Measurements from ENCODE around the gene BCR.
A peak's percentile ranks its signal among the peaks of the same experiment; 100 is the strongest.

BCR gene

DNA sequence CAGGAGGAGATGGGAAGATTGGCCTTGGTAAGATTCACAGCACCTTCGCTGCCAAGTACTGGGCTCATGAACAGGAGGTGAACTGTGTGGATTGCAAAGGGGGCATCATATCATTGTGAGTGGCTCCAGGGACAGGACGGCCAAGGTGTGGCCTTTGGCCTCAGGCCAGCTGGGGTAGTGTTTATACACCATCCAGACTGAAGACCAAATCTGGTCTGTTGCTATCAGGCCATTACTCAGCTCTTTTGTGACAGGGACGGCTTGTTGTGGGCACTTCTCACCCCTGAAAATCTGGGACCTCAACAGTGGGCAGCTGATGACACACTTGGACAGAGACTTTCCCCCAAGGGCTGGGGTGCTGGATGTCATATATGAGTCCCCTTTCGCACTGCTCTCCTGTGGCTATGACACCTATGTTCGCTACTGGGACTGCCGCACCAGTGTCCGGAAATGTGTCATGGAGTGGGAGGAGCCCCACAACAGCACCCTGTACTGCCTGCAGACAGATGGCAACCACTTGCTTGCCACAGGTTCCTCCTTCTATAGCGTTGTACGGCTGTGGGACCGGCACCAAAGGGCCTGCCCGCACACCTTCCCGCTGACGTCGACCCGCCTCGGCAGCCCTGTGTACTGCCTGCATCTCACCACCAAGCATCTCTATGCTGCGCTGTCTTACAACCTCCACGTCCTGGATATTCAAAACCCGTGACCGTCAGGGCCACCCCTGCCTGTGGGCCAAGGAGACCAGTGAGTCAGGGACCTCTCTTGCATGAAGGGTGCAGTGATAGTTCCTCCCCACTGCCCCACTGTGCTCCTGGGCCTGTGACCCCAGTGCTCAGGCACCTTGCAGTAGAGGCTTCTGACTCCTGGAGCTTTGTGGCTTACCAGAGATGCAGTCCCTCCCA, 83.6 kb downstream of the BCR start:
- DNase-seq = no peak

DNA sequence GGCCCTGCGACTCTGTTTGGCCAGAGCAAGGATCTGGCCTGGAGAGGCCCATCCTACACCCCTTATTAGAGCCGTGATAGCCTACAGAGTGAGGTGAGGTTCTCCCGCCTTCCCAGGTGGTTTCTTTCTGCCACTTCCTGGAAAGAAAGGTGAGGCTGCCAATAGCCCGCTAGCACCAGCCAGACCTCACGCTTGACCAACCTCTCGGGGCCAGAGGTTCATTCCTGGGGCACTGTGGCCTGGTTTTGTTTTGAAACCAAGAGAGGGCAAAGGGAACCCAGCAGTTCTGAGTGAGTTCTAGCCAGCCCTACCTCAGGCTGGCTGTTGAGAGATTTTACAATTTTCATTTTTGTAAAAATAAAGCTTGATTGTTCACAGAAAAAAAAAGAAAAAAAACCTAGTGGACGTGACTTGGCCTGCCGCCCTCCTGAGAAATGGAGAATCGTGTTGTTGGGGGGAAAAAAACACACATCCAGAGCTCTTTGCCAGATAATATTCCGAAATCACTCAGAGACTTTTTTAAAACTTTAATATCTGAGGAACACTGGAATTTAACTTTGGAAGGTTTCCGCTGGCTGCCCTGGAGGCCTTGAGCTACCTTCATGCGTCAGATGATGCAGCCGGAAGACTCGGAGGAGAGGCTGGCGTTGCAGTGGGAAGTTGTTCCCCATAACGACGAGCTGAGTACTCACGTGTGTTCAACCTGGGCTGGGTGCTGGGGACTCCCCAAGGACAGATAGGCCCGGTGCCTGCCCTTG, 84.5 kb downstream of the BCR start:
- no peak for DNase-seq

DNA sequence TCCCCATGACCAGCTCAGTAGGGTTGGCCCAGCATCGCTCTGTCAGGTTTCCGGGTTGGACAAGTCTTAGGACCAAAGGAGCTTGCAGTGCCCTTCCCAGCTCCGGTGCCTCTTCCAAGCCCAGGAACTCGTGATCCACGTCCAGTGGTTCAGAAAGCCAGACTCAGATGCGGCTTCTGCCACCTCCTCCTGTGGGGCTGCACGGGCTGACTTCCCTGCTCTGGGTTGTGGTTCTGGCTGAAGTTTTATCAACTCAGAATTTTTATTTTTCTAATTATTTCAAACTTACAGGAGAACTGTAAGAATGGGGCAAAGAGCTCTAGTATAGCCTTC, 85.0 kb downstream of the BCR start:
- no peak for DNase-seq

DNA sequence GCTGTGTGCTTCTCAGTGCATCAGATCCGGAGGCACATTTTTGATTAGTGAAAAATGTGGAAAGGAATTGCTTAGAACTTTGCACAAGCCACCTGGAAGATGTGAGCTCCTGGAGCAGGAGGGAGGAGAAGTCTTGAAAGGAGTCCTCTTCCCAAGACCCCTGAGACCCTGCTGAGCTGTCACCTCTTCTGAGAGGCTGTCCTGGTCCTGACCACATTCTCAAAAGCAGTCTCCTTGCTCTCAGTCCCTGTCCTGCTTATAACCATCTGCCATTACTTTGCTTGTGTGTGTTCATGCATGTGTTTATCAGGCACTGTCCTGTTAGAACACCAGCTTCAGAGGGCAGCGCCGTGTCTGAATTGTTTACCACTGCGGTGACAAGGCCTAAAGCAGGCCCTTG, 86.5 kb downstream of the BCR start:
- DNase-seq = no peak

DNA sequence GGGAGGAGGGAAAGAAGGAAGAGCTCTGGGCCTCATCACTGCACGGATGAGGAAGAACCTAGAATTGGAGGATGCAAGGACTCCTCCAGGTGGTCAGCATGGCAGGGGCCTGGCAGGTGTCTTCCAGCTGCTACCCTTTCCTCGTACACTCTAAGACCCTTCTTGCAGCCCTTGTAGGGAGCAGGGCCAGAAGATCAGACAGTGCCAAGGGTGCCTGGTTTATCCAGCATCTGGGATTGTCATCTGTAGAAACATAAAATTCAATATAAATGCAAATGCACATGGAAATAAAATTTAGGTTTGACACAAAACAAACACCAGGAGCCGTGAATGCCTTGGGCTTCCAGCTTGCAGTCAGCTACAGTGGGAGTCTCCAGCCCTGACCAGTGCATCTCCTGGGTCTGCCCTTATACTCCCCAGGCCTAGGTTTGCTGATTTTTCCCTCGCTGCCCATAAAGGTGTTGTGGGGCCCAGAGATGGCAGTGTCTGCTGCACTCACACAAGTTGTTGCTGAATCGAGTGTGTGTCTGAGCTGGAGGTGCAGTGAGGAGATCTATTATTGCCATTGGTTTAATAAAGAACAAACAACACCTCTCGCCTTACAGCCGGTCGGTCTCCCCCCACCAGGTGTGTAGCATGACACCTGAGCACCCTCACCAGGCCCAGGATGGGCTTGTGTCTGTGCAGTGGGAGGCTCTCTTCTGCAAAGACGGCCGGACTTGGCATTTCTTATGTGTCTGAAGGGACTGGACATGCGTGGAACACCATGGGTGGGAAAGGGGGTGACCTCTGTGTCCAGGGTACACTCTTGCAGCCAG, 87.1 kb downstream of the BCR start:
- peak; percentile 56 to 63 for DNase-seq

DNA sequence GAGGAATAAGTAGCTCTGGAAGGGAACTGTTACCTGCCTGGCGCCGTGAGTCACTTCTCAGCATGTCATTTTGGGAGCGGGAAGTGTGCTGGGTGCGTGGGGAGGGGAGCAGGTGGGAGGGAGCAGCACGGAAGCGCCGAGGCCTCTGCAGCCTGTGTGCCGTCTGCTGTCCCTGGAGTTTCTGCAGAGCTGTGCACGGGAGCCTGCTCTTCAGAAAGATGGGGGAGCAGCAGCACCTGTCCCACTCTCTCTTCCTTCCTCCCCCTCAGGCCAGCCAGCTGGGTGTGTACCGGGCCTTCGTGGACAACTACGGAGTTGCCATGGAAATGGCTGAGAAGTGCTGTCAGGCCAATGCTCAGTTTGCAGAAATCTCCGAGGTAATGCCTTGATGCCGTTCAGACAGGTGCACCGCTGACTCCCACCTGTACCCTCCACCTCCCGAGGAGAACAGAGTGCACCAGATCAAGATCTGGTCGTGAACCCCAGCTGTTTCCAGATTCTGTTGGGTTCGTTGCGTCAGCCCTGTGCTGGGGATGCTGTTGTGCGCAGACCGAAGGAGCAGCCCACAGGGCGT, 87.9 kb downstream of the BCR start:
- DNase-seq = no peak

DNA sequence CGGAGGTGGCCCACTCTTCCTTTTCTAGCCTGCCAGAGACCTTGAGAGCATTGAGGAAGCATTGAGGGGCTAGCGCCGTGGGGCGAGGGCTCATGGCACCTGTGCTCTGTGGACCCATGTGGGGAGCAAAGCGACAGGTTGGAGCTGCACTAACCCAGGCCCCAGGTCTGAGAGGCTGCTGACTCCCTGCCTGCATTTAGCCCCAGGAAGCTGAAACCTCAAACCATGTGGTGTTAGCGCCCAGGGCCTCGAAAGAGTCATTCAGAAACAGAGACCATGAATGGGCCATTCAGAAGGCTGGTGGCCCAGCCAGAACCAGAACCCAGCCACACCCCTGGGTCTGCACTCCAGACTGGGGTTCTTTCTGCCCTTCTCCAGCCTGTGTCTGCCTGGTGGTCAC, 88.6 kb downstream of the BCR start:
- no peak for DNase-seq

DNA sequence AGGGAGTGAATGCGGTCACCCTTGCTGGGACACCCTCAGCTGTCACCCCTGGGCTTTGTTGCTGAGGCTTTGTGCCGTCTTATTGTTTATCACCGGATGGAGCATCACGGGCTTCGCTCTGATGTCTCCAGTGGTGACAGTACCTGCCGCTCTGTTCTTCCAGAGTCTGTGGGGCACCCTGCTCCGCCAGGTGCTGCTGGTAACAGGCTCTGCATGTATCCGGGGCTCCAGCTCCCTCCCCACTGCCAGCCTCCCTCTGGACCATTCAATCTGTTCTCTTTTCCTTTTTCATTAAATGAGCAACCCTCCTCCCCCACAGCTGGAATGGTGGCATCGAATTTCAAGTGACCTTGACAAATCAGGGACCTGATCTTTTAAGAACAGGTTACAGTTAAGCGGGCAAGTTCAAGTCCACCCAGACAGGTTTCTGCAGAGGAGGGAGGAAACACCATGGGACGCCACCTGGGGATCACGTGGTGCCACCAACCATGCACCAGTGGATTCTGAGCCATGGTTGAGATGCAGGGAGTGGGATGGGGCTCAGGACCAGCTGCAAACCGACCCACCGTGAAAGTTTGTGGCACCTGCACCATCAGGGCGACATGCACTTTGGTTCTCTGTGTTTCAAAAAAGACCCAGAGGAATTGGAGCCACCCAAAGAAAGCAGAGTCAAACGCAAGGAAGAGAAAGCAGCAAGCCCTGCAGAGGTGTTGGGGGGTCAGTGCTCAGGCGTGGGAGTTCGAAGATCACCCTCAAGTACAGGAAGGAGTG, 89.3 kb downstream of the BCR start:
- no peak for DNase-seq

DNA sequence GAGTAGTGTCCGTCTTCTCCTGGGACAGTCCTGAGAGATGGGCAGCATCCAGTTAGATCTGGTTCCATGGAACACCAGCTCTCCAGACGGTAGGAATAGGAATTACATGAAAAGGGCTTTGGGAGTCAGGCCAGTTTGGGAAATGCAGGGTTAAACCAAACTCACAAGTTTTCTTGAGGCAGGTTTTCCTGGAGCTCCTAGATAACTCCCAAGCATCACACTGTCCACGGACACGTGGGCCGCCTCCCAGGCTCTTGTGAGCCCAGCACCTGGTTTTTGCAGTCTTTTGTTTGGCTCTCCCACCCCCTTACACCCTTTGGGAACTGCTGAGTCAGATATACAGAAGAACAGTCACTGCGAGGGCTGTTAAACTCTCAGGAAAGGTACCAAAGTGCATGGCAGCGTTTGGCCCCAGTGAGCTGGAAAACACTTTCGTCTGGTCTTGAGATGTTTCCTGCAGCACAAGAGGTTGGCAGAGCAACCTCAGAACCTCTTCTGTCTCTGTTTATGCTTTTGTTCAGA, 90.0 kb downstream of the BCR start:
- DNase-seq = no peak

DNA sequence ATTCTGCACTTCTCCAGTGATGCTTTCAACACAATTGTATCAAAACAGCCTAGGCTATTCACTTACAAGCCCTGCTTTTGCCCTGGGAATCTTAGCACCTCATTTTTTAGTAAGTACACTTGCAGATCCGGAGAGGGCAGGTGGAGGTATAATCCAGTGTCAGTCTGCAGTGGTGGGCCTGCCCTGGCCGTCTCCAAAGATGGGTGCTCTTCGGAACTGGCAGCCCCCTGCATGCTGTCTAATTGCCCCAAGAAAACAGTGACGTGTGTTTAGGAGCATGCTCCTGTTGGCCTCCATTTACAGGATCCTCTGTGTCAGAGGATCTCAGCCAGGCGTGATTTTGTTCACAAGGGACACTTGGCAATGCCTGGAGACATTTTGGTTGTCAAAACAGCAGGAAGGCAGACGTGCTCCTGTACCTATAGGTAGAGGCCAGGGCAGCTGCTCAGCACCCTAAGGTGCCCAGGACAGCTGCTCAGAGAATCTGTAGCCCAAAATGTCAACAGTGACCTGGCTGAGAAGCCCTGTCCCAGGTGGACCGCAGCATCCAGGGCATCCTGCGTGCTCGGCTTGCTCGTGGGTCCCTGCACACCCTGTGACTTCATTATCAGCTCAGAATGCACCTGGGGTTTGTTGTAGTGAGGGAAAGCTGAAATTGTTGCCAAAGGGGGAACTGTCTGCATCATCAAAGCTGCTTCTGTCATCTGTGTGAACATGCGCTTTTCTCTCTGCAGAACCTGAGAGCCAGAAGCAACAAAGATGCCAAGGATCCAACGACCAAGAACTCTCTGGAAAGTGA, 90.7 kb downstream of the BCR start:
- no peak for DNase-seq

DNA sequence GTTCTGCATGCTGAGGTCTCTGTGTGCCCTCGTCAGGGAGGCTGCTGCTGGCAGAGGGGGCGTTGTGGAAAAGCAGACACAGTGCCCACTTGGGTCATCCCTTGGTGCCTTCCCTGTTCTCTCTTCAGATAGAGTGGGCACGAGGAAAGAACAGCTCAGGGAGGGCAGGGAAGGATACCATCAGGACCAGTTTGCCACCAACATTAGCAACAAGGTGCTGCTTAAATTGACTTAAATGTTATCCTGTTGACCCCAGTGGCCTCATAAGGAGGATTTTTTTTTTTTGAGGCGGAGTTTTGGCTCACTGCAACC, 91.2 kb downstream of the BCR start:
- DNase-seq = no peak

DNA sequence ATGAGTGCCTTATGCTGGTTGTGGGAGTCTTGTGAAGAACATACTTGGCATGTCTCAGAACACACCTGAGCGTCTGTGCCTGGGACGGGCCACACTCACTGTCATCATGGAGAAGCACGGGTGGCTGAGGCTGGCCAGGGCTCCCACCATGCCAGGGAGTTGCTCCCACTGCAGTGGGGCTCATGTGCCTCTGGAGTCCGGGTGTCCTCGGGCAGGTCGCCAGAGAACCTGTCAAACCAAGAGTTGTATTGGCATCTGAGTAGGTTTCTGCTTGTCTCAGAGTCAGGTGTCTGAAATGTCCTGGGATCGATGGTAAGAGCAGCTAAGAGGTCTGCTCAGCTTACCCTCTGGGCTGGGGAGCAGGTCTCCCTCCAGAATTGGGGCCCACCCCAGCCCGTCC, 92.1 kb downstream of the BCR start:
- DNase-seq = no peak

DNA sequence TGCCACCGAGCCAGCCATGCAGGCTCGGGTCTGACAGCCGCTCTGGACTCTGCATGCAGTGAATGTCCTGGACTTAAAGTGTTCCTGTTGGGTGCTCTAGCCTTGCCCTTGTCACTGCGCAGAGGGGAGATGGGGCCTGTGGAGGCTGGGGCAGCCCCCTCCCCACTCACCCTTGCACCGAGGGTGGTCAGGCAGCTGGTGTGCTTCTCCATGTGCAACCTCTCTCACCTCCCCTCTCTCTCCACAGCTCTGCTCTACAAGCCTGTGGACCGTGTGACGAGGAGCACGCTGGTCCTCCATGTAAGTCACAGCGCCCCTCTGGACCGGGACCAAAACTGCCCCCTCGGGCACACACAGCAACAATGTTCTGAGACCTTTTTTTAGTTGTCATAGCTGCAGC, 92.5 kb downstream of the BCR start:
- no peak for DNase-seq

DNA sequence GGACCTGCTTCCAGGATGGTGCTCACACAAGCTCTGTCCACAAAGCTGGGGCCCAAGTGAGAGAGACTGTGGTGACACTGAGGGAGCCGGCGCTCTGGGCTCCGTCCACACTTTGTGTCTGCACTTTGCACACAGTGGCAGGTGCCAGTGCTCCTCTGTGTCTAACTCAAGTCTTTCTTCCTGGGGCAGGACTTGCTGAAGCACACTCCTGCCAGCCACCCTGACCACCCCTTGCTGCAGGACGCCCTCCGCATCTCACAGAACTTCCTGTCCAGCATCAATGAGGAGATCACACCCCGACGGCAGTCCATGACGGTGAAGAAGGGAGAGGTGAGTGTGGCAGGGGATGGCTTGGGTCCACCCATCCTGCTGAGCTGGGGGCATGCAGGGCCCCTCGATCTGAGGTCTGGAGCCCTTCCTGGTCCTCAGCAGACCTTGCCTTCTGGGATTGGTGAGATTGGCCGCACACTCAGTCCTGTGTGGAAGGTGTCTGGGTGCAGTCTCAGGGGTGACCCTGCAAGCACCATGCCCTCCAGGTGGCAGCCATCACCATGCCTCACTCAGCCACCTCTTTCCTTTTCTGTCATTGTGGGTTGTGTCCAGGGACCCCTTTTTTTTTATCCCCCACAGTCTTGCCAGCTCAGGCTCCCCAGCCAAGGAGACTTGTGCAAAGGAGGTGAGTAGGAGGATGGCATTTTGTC, 93.3 kb downstream of the BCR start:
- no peak for DNase-seq

DNA sequence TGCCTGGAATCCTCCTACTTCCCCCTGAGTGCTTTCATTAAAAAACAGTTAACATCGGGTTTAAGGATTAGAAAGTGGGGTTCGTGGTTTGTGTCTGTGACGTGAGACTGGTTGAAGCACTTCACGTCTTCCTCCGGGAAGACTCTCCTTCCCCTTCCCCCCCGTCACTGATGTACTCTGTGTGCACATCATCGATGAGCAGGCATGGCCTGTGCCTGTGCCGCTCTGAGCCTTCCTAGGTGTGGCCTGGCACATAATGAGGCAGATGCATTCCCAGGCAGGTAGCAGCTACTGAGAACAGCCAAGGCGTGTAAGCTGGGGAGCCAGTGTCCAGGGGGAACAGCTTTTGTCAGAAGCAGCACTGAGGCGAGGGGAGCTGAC, 93.8 kb downstream of the BCR start:
- no peak for DNase-seq

DNA sequence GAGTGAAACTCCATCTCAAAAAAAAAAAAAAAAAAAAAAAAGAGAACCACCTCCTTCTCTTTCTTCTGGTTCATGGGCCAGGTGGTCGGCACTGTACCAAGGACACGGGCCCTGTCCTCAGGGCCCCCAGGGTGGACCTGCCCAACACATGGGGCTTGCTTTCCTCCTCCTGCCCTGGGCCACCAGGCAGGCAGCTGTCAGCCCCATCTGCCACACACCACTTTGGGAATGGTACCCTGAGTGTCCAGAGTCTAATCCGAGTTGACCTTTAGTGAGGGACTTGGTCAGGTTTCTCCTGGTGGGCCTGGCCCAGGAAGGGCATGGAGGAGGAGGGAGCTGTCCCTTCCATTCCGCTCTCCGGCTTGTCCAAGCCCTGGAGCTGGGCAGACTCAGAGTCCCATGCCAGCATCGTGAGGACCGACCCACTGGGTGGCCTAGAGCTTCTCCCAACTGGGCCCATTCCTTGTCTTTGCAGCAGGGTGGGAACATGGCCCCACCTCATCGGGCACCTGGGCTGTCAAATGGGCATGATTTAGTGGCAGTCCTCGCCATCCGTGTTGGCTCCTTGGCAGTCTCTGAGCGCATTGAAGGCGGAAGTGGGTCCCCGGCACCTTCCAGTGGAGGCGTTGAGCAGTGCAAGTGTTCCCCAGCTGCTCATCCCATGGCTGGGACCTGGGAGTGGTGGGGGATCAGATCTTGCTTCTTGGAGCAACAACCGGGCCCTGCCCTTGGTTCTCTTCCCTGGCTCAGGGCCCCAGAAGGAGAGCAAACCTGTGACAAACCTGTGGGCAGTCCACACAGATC, 94.8 kb downstream of the BCR start:
- no peak for DNase-seq

DNA sequence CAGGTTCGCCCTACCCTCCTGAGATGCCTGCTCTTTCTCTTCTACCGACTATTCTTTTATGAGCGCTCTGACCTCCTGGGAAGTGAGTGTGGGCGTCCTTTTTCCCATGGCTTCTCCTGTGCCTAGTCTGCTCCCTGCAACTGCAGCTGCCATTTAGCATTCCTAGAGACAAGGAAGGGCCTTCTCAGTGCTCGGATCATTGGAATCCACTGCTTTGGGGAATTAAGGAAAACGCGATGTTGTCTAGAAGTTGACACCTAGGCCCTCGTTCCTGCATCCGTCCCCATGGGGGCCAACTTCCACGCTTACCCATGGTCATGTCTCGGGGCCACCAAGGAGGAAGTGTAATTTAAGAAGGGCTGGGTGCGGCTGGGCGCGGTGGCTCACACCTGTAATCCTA, 95.4 kb downstream of the BCR start:
- no peak for DNase-seq

DNA sequence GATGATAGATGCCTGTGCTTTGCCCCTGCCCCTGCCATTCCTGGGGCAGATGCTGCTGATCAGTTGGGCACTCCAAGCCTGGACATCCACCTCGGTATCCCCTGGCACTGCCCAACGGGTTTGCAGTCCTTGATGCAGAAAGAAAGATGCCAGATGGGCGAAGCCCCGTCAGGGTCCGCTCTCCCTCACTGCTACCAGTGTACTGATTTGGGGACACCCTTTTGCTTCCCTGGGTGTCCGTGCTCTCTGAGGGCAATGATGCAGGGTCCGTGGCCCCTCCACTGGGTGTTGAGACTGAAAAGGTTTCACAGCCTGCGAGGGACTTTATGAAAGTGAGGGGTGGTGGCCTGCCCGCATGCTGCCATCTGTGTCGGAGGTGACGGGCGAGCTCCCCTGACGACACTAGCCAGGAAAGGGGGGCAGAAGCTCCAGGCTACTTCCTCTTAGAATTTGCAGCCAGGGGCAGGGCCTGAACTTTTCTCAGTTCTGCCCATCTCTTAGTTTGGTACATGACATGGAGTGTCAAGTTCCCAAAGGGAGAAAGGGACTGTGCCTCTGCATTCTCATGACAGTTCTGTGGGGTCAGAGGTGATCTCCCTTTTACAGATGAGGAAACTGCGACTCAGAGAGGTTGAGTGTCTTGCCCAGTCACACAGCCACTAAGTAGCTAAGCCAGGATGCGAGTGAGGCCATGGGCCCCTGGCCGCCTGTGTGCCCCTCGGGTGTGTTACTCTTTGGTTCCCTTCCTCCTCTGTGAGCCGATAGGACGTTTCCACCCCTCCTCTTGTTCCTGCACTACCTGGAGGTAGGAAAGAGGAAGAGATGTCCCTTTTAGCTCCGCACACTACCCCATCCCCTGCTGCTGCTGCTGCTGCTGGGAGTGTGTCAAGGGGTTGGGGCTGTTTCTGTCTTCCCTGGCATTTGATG, 96.6 kb downstream of the BCR start:
- DNase-seq = no peak

Data from NCI-H526 (cell line).